RWPE2 (cell line): ENCODE results near the gene RPUSD3.

ENCODE experiments used
- ATAC-seq: fragments of 200-7000 bp; cut with Tn5 transposase; 3 replicates; pipeline ENCODE4 v1.9.1; 2021; ENCODE audit warnings: low read depth
- DNase-seq: peaks from one replicate; pipeline ENCODE4 v3.0.0-alpha.2; 2020; ENCODE audit warnings: low spot score
- H3K27ac ChIP-seq: fragments of 450-650 bp; 2 replicates; pipeline ENCODE4 v1.5.1; 2017; ENCODE audit warnings: mild to moderate bottlenecking; ENCODE audit not compliant: poor library complexity, severe bottlenecking
- H3K27me3 ChIP-seq: fragments of 250-450 bp; sonication (Bioruptor Pico); 2 replicates; pipeline ENCODE4 v1.5.1; 2021; ENCODE audit warnings: mild to moderate bottlenecking, moderate library complexity; ENCODE audit not compliant: insufficient read depth, poor library complexity, severe bottlenecking
- H3K36me3 ChIP-seq: fragments of 250-450 bp; sonication (Bioruptor Pico); 2 replicates; pipeline ENCODE4 v1.5.1; 2020; ENCODE audit warnings: low read depth, mild to moderate bottlenecking, moderate library complexity
- H3K4me1 ChIP-seq: fragments of 250-450 bp; sonication (Bioruptor Pico); 2 replicates; pipeline ENCODE4 v1.5.1; 2021; ENCODE audit warnings: mild to moderate bottlenecking, moderate library complexity; ENCODE audit not compliant: insufficient read depth, poor library complexity, severe bottlenecking
- H3K4me3 ChIP-seq: fragments of 250-450 bp; sonication (Bioruptor Pico); 2 replicates; pipeline ENCODE4 v1.5.1; 2021; ENCODE audit warnings: mild to moderate bottlenecking, moderate library complexity; ENCODE audit not compliant: severe bottlenecking
- H3K9me3 ChIP-seq: fragments of 250-450 bp; sonication (Bioruptor Pico); 2 replicates; pipeline ENCODE4 v1.5.1; 2021; ENCODE audit warnings: mild to moderate bottlenecking, moderate library complexity; ENCODE audit not compliant: severe bottlenecking
- TF ChIP-seq, protein P1 (sequence below): fragments of 450-650 bp; IDR thresholded peaks from one replicate; pipeline ENCODE4 v1.5.1; 2017; ENCODE audit warnings: mild to moderate bottlenecking, moderate library complexity; ENCODE audit not compliant: poor library complexity, severe bottlenecking

Gene RPUSD3

GRCh38 chr3:9792405-9793160, 51.2 kb downstream of the RPUSD3 start, which contains the start of the genes ARPC4 and TADA3:
Gene ARPC4 (plus strand): TSS chr3:9793082. CDS start chr3:9793122, 40 bp downstream.
Gene TADA3 (minus strand): TSS chr3:9792473. CDS start chr3:9791466, 1,007 bp downstream.
- Histone ChIP-seq H3K27ac (peak within 1 kb of the TSS; percentile 70), H3K9me3 (no peaks in the 10 kb centered on the region), H3K4me3 (peak within 1 kb of the TSS; percentile 72), H3K36me3 (peaks cover 39% of the 10 kb centered on the region), H3K27me3 (no peaks in the 10 kb centered on the region), H3K4me1 (peaks cover 2% of the 10 kb centered on the region)
- TF ChIP-seq, protein P1, sequence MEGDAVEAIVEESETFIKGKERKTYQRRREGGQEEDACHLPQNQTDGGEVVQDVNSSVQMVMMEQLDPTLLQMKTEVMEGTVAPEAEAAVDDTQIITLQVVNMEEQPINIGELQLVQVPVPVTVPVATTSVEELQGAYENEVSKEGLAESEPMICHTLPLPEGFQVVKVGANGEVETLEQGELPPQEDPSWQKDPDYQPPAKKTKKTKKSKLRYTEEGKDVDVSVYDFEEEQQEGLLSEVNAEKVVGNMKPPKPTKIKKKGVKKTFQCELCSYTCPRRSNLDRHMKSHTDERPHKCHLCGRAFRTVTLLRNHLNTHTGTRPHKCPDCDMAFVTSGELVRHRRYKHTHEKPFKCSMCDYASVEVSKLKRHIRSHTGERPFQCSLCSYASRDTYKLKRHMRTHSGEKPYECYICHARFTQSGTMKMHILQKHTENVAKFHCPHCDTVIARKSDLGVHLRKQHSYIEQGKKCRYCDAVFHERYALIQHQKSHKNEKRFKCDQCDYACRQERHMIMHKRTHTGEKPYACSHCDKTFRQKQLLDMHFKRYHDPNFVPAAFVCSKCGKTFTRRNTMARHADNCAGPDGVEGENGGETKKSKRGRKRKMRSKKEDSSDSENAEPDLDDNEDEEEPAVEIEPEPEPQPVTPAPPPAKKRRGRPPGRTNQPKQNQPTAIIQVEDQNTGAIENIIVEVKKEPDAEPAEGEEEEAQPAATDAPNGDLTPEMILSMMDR = no peak
- ATAC-seq (peak; percentile 87), DNase-seq (peak; percentile 89)

DNA sequence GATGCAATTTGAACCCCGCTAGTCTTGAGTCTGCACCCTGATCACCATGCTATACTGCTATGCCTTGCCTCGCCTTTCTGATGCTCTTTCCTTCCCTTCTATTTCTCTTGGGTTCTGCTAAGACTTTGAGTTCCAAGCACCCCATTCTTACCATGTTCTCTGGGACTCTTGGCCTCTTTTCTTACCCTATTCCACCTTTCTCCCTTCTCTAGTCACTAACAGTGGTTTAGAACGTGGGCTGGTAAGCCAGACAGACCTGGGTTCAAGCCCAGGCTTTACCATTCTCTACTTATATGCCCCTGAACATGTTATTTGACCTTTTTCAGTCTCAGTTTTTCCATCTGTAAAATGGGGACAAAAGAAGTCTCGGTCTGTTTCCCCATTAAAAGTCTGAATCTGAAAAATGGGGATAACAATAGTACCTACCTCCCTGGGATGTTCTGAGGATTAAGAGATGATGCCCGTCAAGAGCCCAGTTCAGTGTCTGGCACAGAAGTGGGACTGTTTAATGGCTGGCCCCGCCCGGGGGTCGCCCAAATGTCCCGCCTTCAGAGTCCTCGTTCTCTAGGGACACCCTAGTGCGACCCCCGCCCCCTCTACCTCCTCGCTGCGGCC, 51.9 kb downstream of the RPUSD3 start:
- peaks cover 2% of the 10 kb centered on the region for H3K4me1 ChIP-seq
- peak overlapping the region; percentile 70 for H3K27ac ChIP-seq
- ATAC-seq (no peak), DNase-seq (no peak)
- H3K4me3 ChIP-seq = peak overlapping the region; percentile 72
- no peaks in the 10 kb centered on the region for H3K9me3 ChIP-seq
- H3K36me3 ChIP-seq = peaks cover 33% of the 10 kb centered on the region
- TF ChIP-seq, protein P1 = no peak
- H3K27me3 ChIP-seq = no peaks in the 10 kb centered on the region

GRCh38 chr3:9791127-9791526, 52.7 kb downstream of the RPUSD3 start:
- H3K4me1 ChIP-seq = peaks cover 2% of the 10 kb centered on the region
- ATAC-seq = no peak
- TF ChIP-seq, protein P1 = no peak
- DNase-seq = no peak
- H3K9me3 ChIP-seq = no peaks in the 10 kb centered on the region
- H3K27me3 ChIP-seq = no peaks in the 10 kb centered on the region
- H3K27ac ChIP-seq = no peak overlapping the region
- H3K36me3 ChIP-seq = peaks cover 40% of the 10 kb centered on the region
- no peak overlapping the region for H3K4me3 ChIP-seq
